Thoracic aorta endothelial cell (primary cell): ENCODE data around the gene ACP3. TPM values are rescaled to one million over a fixed set of nuclear protein-coding genes. Genes with fewer than 3 reads are reported as not detected.

Source experiments
- total RNA-seq: library from RNA; depleted of rRNA; stranded (reverse); fragments of >200 nt; gene quantifications from 2 replicates; pipeline ENCODE4 v1.2.3, GENCODE V29; 2012

Gene ACP3, protein sequence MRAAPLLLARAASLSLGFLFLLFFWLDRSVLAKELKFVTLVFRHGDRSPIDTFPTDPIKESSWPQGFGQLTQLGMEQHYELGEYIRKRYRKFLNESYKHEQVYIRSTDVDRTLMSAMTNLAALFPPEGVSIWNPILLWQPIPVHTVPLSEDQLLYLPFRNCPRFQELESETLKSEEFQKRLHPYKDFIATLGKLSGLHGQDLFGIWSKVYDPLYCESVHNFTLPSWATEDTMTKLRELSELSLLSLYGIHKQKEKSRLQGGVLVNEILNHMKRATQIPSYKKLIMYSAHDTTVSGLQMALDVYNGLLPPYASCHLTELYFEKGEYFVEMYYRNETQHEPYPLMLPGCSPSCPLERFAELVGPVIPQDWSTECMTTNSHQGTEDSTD
- total RNA-seq = 0.13 TPM in 1 of 2 replicates, not detected in the other

DNA sequence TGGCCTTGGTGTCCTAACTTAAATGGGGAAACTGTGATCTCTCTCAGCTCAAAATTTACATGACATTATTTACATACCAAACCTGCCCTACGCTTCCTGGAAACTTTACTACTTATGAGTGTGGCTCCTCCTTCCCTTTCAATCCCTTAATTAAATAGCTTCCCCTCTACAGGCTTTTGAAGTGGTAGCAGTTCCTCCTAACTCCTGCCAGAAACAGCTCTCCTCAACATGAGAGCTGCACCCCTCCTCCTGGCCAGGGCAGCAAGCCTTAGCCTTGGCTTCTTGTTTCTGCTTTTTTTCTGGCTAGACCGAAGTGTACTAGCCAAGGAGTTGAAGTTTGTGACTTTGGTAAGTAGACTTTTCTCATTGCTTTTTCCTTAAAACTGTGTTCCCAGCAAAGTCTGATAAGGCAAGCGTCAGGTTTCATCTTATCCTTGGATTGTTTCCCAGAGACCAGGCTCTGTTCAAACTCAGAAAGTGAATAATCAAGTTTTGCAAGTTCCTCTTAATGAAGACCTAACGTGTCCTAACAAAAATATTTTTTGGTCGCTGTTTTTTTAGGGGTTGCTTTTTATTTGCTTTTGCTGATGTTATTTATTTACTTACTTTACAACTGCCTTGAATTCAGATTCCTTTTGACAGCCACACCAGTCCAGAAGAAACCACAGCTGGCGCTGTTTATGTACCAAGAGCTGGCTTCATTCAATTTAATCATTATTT, at the start of gene ACP3:
TSS of gene ACP3 (plus strand) at position 179 of the 720 bp plus-strand sequence. CDS start at position 229, 50 bp downstream.

Other genes with a start within 250 kb of the ACP3 start
- gene DNAJC13, start 100.1 kb downstream of the ACP3 start, total RNA-seq = 125 and 134 TPM in 2 replicates